Measurements from ENCODE around the gene TMEM87B.
"Not testable (repeated sequence)": the region's sequence is repeated elsewhere in the genome, so short reads cannot be mapped to it uniquely, and the experiment has no call there.

Gene TMEM87B

GRCh38 chr2:112133344-112133743 is 78.3 kb downstream of the TMEM87B start:
- no peak for DNase-seq (ENCODE audit: low read depth)

- DNase-seq (ENCODE audit: low read depth) = no peak
Measured at GRCh38 chr2:112134120-112134519, 79.1 kb downstream of the TMEM87B start.

GRCh38 chr2:112136096-112136495 is 81.0 kb downstream of the TMEM87B start:
- DNase-seq (ENCODE audit: low read depth) = no peak

GRCh38 chr2:112137516-112138158 is 82.6 kb downstream of the TMEM87B start:
- DNase-seq (ENCODE audit: low read depth) = peak; percentile 13

GRCh38 chr2:112138159-112139032 is 83.3 kb downstream of the TMEM87B start, which contains the start of gene FBLN7:
TSS of gene FBLN7 (plus strand) at chr2:112138385. CDS start at chr2:112138656, 271 bp downstream.
- DNase-seq (ENCODE audit: low read depth) = no peak

GRCh38 chr2:112139033-112139614 is 84.1 kb downstream of the TMEM87B start:
- not testable (repeated sequence) for DNase-seq (ENCODE audit: low read depth)

- not testable (repeated sequence) for DNase-seq (ENCODE audit: low read depth)
Measured at GRCh38 chr2:112139661-112140204, 84.7 kb downstream of the TMEM87B start.

GRCh38 chr2:112140205-112140802 is 85.2 kb downstream of the TMEM87B start:
- DNase-seq (ENCODE audit: low read depth) = no peak

GRCh38 chr2:112140899-112141625 is 86.0 kb downstream of the TMEM87B start:
- no peak for DNase-seq (ENCODE audit: low read depth)

GRCh38 chr2:112141626-112142007 is 86.5 kb downstream of the TMEM87B start:
- no peak for DNase-seq (ENCODE audit: low read depth)

- no peak for DNase-seq (ENCODE audit: low read depth)
Measured at GRCh38 chr2:112142525-112143078, 87.5 kb downstream of the TMEM87B start.

GRCh38 chr2:112143150-112143549 is 88.1 kb downstream of the TMEM87B start:
- DNase-seq (ENCODE audit: low read depth) = no peak

- no peak for DNase-seq (ENCODE audit: low read depth)
Measured at GRCh38 chr2:112144966-112145365, 89.9 kb downstream of the TMEM87B start.

GRCh38 chr2:112147382-112148168 is 92.5 kb downstream of the TMEM87B start:
- DNase-seq (ENCODE audit: low read depth) = no peak

GRCh38 chr2:112148477-112148876 is 93.4 kb downstream of the TMEM87B start:
- no peak for DNase-seq (ENCODE audit: low read depth)

GRCh38 chr2:112149194-112149593 is 94.1 kb downstream of the TMEM87B start:
- no peak for DNase-seq (ENCODE audit: low read depth)

GRCh38 chr2:112149866-112150435 is 94.9 kb downstream of the TMEM87B start:
- no peak for DNase-seq (ENCODE audit: low read depth)

- DNase-seq (ENCODE audit: low read depth) = peak; percentile 95
Measured at GRCh38 chr2:112150447-112150846, 95.4 kb downstream of the TMEM87B start.

- DNase-seq (ENCODE audit: low read depth) = no peak
Measured at GRCh38 chr2:112150851-112151250, 95.8 kb downstream of the TMEM87B start.

- DNase-seq (ENCODE audit: low read depth) = no peak
Measured at GRCh38 chr2:112151271-112151670, 96.2 kb downstream of the TMEM87B start.

Measured in stromal cell of bone marrow (primary cell).